ACHN (cell line): ENCODE measurements around the gene TRAF2.
A peak's percentile ranks its signal among the peaks of the same experiment; 100 is the strongest.

Experiments used
- DNase-seq: peaks from one replicate; pipeline ENCODE4 v3.0.0-alpha.2; 2015
- in situ Hi-C: cut with HindIII; loops from 2 replicates; pipeline ENCODE4 v1.10.0; 2017; ENCODE audit warnings: low sequenced_read_pairs, low pct_ligation_motif_present, low pct_unique_long_range_greater_than_20kb

Gene TRAF2

DNA sequence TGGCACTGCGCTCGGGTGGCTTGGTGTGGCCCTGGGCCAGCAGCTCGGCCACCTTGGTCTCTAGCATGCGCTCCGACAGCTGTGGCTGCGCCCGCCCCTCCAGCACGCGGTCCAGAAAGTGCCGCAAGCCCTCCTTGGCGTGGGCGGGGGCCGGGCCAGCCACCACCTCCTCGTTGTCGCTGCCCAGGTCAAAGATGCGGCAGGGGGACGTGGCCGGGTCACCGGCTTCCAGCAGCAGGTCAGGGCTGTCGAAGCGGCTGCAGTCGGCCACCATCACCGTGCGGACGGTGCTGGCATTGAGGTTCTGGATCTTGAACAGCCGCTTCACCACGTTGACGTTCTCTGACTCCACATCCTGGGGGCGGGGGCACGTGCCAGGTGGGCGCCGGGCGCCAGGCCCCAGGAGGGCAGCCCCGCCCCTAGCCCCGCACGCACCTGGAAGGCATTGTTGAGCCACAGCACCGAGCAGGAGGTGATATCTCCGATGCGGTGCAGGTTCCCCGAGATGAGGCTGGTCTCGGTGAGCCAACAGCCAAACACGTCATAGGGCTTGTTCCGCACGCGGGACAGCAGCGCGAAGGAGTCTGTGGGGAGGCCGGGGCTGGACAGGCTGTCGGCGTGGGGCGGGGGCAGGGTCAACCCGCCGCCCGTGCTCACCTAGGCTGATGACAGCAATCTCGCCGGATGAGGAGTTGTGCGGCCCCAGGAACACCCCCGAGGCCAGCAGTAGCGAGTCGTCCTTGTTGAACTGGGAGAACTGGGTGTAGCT is 56.0 kb downstream of the TRAF2 start:
- in situ Hi-C loops = no loop called here
- no peak for DNase-seq

DNA sequence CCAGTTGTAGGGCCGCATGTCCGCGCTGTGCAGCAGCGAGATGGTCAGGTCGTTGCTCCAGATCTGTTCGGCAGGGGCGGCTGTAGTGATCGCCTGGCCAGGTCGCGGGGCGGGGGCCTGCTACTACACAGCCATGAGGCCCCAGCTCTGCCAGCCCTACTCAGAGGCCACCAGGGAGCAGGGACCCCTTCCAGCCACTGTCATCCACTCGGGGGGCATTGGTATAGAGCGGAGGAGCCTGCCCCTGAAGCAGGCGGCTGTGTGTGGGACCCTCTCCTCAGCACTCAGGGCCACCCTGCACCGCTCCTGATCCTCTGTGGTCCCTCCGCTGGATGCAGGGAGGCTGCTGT is 56.5 kb downstream of the TRAF2 start:
- no peak for DNase-seq
- in situ Hi-C loops = no loop called here

DNA sequence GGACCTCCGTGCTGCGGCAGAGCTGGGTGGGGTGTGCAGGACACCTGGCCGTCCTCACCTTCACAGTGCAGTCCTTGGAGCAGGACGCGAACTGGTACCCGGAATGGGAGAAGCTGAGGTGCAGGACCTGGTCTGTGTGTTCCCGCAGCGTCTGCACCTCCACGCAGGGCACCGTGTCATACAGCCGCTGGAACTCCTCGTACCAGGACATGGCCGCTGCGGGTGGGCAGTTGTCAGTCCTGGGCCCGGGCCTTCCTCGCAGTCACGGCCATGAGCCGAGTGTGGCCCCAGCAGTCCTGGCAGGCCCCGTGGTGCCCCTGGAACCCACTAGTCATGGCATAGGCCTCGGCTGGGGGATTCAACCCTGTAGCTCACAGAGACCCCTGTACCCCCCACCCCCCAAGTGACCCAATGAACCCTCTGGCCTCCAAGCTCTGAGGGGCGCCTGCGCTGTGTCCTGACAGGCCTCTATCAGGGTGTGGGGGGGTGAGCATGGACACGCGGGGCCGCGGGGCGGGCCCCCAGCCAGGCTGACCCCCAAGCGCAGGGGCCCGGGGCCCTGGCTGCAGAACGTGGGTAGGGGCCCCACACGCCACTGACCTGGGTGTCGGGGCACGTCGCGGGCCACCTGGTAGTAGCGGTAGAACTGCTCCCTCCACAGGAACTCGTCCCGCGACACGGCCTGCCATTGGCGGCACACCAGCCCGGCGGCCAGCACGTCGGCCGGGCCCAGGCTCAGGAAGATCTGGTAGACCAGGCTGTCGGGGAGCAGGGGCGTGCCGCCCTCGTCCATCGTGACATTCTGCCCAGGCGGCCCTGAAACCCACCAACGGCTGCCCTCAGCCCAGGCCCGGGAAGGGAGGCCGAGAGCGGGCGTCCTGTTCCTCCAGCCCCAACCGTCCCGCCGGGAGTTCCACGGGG is 57.2 kb downstream of the TRAF2 start:
- DNase-seq = peak; percentile 39

DNA sequence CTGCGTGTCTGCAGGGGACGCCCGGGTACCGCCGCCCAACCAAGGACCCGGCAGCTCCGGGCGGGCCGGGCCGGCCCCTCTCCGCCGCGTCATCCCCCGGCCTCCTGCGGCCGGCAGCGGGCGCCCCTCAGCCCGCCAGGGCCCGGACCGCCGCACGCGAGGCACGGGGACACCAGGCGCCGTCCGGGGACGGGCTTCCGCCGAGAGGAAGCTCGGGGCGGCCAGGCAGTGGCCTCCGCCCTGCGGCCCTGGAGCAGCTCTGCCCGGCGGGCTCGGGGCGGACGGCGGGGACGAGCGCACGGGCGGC is 57.8 kb downstream of the TRAF2 start:
- in situ Hi-C loops = no loop called here
- DNase-seq = peak; percentile 54

More for the DNA sequence above, 57.2 kb downstream of the TRAF2 start:
- in situ Hi-C loops = no loop called here

DNA sequence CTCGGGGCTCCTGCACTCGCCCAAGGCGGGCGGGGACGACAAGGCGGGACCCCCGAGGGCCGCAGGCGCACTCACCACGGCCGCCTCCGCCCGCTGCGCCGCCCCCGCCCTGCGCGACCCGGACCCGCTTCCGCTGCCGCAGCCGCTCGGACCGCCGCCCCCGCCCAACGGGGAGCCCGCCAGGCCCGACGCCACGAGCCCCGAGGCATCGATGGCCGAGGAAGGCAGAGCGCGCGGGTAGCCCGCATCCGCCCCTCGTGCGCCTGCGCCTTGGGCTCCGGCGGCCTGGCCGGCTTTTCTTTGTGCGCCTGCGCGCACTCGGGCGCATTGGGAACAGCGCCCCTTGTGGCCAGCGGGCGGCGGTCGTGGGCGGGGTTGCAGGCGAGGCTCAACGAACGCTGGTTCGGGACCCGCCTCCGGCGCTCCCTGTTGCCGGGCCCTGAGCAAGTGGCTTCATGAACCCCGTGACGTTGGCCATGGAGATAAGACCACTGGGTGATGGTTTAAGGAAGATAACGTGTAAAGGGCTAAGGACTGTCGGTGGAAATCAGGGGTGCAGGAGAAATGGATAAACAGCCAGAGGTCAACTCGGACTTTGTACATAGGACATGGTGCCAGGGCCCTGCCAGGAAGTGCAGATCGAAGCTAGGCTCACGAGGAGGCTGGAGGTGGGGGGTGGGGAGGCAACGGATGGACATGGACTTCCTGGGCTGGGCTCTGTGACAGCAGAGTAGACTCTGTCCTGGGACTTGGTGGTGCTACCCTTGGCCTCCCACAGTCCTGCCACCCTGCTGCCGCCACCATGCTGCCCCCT is 58.4 kb downstream of the TRAF2 start, which contains the start of the genes C8G and FBXW5:
Gene C8G, plus strand, starts transcription at position 725 of the 814 bp plus-strand sequence. Its CDS starts 78 bp downstream, at position 803.
Gene FBXW5, minus strand, starts transcription at position 220 of the 814 bp plus-strand sequence. CDS start 655 bp downstream, outside the sequence.
- peak; percentile 91 for DNase-seq
- in situ Hi-C loops = no loop called here

DNA sequence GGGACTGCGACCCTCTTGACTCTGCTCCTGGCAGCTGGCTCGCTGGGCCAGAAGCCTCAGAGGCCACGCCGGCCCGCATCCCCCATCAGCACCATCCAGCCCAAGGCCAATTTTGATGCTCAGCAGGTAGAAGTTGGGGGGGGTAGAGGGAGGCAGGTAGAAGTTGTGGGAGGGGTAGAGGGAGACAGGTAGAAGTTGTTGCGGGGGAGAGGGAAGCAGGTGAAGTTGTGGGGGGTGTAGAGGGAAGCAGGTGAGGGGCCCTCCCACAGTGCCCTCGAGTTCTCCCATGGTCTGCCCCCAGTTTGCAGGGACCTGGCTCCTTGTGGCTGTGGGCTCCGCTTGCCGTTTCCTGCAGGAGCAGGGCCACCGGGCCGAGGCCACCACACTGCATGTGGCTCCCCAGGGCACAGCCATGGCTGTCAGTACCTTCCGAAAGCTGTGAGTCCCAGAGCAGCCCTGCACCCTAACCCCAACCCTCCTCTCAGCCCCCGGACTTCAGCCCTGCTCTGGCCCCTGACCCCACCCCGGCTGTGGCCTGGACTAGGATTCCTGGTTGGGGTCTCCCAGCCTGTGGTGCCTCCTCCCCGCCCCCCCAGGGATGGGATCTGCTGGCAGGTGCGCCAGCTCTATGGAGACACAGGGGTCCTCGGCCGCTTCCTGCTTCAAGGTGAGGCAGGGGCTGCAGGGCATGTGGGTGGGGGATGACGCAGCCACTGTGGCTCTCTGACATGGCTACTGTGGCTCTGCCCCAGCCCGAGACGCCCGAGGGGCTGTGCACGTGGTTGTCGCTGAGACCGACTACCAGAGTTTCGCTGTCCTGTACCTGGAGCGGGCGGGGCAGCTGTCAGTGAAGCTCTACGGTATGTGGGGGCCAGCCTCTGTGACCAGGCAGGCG is 59.3 kb downstream of the TRAF2 start:
- in situ Hi-C loops = no loop called here

DNA sequence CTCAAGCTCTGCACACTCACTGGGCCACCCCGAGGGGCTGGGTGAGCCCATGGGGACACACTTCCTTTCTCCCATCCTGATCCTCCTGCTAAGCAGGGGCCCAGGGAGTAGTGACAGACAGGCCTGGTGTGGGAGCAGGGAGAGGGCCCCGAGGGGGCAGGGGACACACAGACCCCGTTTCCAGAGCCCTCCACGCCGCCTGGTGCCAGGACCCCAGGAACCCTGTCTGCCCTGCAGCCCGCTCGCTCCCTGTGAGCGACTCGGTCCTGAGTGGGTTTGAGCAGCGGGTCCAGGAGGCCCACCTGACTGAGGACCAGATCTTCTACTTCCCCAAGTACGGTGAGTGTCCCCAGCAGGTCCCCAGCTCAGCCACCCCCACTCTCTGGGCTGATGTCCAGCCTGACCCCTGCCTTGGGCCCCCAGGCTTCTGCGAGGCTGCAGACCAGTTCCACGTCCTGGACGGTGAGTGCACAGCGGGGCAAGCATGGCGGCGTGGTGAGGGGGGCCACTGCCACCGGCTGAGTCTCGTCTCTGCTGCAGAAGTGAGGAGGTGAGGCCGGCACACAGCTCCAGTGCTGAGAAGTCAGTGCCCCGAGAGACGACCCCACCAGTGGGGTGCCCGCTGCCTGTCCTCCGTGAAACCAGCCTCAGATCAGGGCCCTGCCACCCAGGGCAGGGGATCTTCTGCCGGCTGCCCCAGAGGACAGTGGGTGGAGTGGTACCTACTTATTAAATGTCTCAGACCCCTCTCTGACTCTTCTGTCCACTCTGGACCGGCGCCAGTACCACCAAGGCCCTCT is 60.1 kb downstream of the TRAF2 start:
- no peak for DNase-seq
- in situ Hi-C loops = no loop called here

More for the DNA sequence above, 59.3 kb downstream of the TRAF2 start:
- no peak for DNase-seq

DNA sequence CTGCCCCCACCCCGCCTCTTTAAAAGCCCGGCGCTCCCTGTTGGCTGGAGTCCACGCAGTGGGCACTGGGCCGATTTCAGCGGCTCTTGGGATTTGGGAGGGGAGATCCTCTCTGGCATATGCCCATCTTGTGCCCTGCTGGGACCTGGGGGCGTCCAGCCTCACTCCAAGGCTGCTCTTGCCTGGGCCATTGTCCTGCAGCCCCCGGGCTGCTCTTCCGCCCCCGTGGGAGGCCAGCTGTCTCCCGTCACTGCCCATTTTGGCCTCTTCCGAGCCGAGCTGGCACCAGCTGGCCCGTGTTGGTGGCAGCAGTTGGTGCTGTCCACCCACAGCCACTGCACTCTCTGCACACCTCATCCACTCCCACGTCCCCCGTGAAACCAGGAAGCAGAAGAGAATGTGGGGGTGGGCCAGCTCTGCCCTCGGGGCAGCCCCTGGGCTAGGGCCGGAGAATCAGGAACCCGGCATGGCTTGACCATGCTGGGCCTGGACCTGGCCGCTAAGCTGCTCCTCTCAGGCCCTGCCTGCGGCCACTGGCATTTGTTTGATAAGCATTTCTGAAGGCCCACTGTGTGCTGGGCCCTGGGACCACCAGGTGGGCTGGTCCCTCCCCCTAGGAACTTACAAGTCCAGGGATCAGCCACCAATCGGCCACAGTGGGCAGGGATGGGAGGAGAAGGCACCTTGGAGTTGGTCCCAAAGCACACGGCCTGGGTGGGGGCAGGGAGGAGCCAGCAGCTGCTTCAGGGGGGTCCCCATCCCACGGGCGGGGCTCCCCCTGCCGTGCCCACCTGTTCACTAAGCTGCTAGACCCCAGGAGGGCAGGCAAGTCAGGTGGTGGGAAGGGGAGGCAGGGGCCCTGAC is 60.9 kb downstream of the TRAF2 start:
- DNase-seq = no peak
- in situ Hi-C loops = no loop called here

DNA sequence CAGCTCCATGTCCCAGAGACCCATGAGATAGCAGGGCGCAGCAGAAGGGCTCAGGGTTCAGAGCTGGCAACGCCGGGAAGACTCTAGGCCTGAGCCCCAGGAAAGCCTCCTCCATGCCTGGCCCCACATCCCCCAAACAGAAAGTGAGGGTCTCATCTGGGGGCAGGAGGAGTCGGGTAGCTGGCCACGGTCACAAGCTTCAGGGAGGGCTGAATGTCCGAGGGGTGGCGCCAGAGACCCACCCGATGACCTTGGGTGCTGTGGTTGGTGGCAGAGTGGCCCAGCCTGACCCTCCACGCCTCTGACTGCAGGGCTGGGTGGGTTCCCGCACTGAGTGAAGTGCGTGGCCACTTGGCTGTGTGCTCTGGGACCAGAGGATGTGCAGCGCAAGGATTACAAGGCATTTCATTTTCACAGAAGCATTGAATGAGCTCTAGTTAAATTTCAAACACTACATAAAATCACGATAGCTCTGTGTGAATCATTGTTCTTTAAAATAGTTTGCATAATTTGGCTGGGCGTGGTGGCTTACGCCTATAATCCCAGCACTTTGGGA is 61.7 kb downstream of the TRAF2 start:
- peak; percentile 30 for DNase-seq
- in situ Hi-C loops = no loop called here

DNA sequence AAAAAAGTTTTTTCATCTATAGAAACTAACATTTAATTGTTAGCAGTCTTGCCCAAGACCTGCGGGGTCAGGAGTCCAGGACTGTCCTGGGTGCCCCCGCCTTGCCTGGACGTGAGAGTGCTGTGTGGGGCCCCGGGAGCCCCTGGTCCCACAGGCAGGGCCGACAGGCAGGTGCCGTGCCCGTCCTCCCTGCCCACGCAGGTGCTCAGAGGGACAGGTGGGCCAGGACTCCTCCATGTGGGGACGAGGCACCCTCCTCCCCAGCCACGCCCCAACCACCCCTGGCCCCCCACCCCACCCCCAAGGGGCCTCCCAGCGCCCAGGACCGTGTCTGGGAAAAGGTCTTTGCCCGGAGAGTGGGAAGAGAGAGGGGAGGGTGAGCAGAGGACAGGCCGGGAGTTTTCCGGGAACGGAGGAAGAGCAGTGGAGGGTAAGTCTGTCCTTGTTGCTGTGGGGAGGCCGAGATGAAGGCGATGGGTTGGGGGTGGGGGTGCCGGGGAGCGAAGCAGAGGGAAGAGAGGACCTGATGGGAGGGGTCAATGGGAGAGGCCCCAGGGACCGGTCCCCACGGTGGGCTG is 63.0 kb downstream of the TRAF2 start:
- no peak for DNase-seq
- in situ Hi-C loops = no loop called here

DNA sequence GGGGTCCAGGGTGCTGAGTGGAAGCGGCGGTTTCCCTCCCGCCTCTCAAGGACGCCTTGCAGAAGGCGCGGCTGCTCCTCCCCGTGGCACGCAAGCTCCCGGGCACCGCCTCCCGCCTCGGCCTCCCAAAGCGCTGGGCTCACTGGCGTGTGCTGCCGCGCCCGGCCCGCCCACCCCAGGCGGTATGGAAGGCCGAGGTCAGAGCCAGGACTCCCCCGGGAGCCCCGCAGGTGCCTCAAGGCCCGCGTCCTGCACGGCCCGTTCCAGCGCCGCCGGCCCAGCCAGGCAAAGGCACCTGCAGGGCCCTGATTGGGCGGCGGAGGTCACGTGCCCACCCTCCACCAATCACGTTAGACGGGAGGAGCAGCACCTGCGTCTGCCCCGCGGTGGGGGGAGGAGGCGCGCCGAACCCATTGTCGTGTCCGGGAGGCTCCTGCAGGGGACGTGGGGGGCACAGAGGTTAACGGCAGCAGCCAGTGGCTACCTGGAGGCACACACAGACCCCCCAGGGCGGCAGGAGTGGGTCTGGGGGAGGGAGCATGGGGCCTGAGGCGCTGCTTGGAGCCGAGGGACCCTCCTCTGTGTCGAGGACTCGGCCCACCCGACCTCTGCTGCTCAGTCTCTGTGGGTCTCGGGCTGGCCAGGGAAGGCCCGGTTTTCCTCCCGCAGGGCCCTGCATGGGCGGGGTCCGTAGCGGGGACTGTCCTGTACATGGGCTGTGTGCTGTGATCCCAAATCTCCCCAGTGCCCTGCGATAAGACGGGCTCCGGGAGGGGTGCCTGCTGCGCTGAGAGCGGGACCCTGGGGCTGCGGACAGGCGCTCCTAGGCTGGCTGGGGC is 63.7 kb downstream of the TRAF2 start:
- DNase-seq = peak; percentile 89
- in situ Hi-C loops = no loop called here

DNA sequence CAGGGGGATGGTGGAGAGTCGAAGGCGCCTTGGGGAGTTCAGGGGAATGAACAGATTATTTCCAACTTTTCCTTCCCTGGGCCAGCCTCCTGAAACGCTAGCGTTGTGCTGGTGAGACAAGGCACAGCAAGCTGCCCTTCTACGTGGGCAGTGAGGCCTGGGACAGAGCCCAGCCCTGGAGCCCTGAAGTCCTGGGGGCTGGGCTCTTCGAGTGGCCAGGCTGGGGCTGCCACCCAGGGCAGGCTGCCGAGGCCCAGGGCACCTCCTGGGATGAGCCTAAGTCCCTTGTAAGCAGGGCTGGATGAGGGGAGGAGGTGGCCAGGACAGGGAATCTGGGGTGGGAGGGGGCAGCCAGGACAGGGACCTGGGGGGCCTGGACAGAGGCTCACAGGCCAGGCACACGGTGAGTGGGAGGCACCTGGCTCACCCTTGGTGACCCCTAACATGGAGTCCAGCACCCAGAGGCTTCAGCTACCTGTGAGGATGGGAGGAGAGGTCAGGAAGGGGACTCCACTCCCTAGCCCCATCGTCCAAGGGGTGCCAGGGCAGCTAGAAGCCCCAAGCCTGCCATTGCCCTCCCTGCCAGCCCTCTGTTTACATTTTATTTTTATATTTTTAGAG is 64.5 kb downstream of the TRAF2 start:
- in situ Hi-C loops = no loop called here
- no peak for DNase-seq

DNA sequence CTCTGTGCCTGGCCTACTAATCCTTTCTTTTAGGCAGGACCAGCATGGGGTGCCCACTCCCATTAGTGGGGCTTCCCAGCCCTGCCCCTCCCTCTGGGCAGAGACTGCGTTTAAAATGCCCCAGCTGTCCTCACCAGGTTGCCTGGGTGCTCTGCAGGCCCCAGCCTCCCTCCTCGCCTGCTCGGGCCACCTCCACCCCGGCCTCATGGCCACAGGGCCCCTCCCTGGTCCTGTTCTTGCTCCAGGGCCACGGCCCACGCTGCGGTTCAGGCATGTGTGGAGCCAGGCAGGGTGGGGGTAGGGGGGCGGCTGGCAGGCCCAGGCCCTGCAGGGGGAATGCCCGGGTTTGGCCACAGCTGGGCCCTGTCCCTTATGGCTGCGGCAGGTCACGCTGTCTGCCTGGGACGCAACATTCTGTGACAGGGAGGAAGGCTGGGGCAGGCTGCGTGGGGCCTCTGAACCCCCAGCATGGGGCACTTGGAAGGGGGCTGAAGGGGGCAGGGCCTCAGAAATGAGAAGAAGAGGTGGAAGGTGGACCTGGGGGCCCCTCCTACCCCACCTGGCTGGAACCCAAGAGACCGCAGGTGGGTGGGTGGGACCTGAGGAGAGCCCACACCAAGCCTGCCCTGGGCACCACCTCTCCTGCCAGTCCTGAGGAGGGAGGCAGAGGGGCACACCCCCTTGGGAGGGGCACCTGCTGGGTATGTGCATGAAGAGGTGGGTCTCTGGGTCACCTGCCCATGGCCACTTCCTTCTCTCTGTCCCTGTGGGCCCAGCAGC is 65.4 kb downstream of the TRAF2 start, which contains the start of gene LCN12:
Gene LCN12, plus strand, starts transcription at position 733 of the 780 bp plus-strand sequence. CDS start 55 bp downstream, outside the sequence.
- DNase-seq = no peak
- in situ Hi-C loops = no loop called here
